A172 (cell line): ENCODE measurements around the gene UNC5C. TPM values are rescaled to one million over a fixed set of nuclear protein-coding genes. Genes with fewer than 3 reads are reported as not detected.

ENCODE experiments used
- DNase-seq: peaks from one replicate; pipeline ENCODE4 v3.0.0-alpha.2; 2015; ENCODE audit warnings: low spot score
- total RNA-seq: library from RNA; depleted of rRNA; stranded (reverse); fragments of >200 nt; shearing (Covaris generic); gene quantifications from 2 replicates; pipeline ENCODE4 v1.2.3, GENCODE V29; 2014

The UNC5C gene
- total RNA-seq, 1 experiment from 2014 or later, result 17.4 TPM

GRCh38 chr4:95466791-95467190 is 82.0 kb downstream of the UNC5C start:
- peak; percentile 61 for DNase-seq

GRCh38 chr4:95465010-95465409 is 83.8 kb downstream of the UNC5C start:
- peak; percentile 60 for DNase-seq

DNA sequence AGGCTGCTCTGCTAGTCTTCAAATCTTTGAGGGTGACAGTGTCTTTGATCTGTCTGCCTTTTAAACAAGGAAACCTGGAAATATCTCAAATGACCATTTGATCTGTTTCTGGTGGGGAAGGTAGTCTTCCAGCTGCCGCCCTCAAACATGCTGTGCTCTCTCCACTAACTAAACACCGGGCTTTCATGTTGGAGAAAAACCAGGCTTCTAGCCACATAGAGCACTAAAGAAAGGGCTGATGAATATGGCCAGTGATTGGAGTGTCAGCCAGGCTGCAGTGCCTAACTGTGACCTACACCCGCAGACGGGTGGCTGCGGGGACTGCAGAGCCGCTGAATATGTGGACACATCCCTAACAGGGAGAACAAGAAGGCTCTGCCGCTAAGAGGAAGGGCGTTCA is 85.9 kb downstream of the UNC5C start:
- no peak for DNase-seq

GRCh38 chr4:95457353-95457752 is 91.4 kb downstream of the UNC5C start:
- no peak for DNase-seq

GRCh38 chr4:95450294-95450693 is 98.5 kb downstream of the UNC5C start:
- no peak for DNase-seq

- DNase-seq, result no peak
Measured at GRCh38 chr4:95446173-95446572, 102.6 kb downstream of the UNC5C start.

GRCh38 chr4:95445251-95445650 is 103.5 kb downstream of the UNC5C start:
- DNase-seq, result no peak

DNA sequence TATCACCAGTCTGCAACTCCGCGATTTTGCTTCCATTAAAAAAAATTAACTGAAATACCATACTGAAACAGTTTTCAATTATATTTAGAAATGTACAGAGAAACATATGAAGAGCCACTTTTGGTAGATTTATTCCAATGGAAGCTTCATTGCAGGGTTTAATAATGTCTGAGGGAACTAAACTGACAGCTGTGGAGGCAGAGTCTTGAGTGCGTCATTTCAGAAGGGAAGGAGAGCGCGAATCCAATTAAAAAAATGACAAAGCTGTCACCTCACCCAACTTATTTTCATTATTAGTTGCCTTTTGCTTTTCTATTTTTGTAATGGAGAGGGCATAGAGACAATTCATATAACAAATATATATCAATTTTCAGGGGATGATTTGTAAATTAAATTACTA is 104.0 kb downstream of the UNC5C start:
- no peak for DNase-seq

GRCh38 chr4:95439896-95440295 is 108.9 kb downstream of the UNC5C start:
- DNase-seq, result no peak

- no peak for DNase-seq
Measured at GRCh38 chr4:95439071-95439470, 109.7 kb downstream of the UNC5C start.

DNA sequence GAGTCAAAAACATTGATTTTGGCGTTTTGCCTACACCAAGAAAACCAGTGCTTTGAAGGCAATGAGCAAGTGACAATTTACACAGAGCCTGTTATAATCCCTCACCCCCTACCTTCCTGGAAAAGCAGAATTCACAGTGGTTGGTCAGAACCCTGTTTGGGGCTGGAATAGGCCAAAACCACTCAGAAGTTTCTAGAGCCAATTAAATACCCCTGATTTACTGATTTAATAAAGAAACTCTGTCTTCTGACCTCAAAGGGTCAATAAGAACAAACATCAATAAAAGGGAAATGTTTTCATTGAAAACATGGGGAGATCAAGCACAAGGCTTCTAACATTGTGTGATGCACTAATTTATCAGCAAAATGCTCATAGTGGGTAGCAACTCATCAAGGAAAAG is 116.3 kb downstream of the UNC5C start:
- no peak for DNase-seq

DNA sequence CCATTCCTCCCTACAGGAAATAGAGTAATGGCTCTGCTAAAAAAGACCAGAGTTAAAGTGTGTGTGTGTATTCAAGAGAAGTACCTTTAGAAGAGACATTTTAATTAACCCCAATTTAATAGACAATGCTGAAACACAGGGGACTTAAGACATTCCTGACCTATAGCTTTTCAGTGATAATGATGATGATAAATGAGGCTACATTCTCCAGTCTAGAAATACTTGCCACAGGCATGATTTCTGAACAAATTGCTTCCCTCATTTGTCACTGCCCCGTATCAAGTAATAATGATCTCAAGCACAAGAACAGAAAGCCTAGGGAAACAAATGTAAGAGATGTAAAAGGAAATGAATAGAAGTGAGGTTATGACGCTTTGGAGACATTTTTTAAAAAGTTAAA is 117.1 kb downstream of the UNC5C start:
- DNase-seq, result peak; percentile 10

GRCh38 chr4:95429416-95429815 is 119.4 kb downstream of the UNC5C start:
- DNase-seq, result no peak

GRCh38 chr4:95428291-95429070 is 120.3 kb downstream of the UNC5C start:
- DNase-seq, result no peak

GRCh38 chr4:95426455-95426854 is 122.3 kb downstream of the UNC5C start:
- DNase-seq, result no peak

DNA sequence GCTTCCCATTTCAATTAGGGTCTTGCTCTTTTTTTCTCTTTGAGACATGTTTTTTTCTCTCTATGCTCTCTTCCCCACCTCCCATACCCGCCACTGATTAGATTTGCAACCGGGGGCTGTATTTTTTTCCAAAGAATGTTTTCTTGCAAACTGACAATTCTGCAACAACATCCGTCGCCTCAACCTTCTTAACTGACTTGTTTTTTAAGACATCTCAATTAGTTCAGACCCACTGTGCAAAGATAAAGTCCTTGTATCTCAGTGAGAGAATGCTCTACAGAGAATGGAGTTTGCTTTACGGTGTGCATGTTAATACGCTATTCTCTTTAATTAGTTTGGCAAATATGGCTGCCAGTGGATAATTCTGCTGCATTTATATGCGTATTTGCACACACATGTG is 126.3 kb downstream of the UNC5C start:
- DNase-seq, result no peak

DNA sequence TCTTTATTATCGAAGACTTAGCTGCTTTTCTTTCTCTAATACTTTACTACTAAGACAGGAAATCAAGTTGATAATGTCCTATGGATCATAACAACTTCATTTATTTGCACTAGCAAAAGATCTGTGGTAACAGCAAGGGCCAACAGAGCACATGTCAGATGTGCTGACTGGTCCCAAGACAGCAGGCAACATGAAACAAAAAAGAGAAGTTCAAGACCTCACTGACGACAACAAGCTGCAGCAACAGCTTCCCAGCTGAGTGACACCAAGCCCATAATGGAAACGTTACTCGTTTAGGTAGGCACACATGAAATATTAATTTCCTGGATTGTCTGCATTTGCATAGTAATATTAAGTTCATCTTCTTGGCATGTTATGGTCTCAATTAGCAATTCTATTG is 126.9 kb downstream of the UNC5C start:
- no peak for DNase-seq

- no peak for DNase-seq
Measured at GRCh38 chr4:95417531-95417930, 131.2 kb downstream of the UNC5C start.

GRCh38 chr4:95415346-95415771 is 133.4 kb downstream of the UNC5C start:
- DNase-seq, result no peak

GRCh38 chr4:95411371-95412088 is 137.2 kb downstream of the UNC5C start:
- DNase-seq, result no peak

GRCh38 chr4:95410387-95410977 is 138.3 kb downstream of the UNC5C start:
- no peak for DNase-seq

- DNase-seq, result no peak
Measured at GRCh38 chr4:95409750-95410149, 139.0 kb downstream of the UNC5C start.

DNA sequence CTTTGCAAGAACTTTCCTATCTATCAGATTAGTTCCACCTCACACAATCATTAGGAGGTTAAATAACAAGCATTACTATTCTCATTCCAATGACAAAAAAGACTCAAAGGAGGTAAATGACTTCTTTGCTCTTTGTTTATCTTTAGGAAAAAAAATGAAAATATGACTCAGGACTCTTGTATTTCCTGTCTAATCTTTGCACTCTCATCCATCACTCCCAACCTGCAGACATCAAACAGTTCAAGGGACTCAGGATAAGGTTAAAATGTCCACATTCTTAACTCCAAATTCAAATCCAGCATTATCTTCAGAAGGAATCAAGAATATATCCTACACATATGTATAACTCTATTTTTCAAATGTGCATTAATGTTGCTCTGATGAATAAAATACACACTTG is 139.6 kb downstream of the UNC5C start:
- DNase-seq, result peak; percentile 59
